SK-N-MC (cell line): ENCODE data around the gene PSMB3.

Experiments used
- EZH2 ChIP-seq: fragments of 200-600 bp; sonication (generic); IDR thresholded peaks from one replicate; pipeline ENCODE4 v1.6.1; 2017; ENCODE audit warnings: antibody characterized with exemption
- POLR2AphosphoS5 ChIP-seq: IDR thresholded peaks from 2 replicates; pipeline ENCODE4 v1.6.1; 2012; ENCODE audit warnings: mild to moderate bottlenecking, low read depth, low read length, borderline replicate concordance

DNA sequence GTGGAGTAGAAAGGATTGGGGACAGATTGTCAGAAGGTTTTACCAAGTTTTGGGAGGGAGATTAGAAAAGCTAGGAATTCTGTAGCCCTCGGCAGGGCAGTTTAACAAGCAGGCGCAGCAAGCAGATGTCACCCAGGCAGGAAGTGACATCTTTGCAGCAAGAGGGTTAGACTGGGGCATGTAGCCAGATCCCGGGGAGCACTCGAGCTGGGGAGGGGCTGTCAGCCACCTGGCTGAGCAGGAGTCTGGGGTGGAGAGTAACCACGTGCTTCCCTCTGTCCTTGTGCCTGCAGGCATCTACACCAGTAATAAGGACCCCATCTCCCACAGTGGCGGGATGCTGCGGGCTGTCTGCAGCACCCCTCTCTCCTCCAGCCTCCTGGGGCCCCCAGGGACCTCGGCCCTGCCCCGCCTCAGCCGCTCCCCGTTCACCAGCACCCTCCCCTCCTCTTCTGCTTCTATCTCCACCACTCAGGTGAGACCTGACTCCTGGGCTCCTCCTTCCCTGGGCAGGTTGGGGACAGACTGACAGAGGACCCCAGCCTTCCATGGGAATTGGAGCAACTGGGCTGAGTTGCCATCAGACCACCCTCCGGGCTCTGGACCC is 35.3 kb upstream of the PSMB3 start:
- TF ChIP-seq EZH2 (no peak), POLR2AphosphoS5 (no peak)
